ENCODE measurements around the gene ASAP2. TPM values are rescaled to one million over a fixed set of nuclear protein-coding genes. Genes with fewer than 3 reads are reported as not detected.

ASAP2 gene
- polyA plus RNA-seq, 1 donor from 2014 or later: 41.0 TPM

DNA sequence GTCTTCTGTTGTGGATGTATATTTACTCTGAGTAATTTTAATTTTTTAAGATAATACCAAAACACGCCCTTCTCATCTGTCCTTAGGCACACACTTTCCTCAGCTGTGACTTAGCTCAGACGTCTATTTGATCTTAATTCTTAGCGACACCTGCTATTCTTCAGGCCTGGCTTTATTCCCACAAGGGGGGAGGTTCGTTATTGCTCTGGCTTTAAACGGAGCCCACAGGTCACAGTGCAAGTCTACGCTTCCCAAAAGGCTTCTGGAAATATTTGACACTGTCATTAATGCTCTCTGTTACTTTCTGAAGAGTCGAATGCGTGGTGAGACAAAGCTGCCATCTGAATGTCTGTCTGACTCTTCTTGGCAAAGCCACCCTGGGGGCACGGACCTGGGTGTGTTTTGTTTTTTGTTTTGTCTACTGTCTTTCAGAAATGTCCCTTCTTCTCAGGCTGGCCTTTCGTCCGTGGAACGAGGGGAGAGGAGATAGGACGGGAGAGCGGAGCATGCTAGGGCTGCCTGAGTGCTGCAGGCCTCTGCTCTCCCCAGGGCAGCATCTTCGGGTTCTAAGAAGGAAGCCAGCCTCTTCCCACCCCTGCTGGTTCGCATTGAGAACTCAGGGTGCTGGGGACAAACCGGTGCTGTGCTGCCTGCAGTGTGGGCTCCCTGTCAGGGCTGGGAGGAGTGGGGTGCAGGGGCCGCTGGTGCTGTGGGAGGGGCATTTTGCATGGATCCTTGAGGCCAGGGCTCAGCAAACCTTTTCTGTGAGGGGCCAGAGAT is 61.9 kb downstream of the ASAP2 start:
- no peak overlapping the region for H3K4me2 ChIP-seq (ENCODE audit: low read length)
- no peak overlapping the region for H3K27ac ChIP-seq (ENCODE audit: low read length)
- TF ChIP-seq, protein P1, sequence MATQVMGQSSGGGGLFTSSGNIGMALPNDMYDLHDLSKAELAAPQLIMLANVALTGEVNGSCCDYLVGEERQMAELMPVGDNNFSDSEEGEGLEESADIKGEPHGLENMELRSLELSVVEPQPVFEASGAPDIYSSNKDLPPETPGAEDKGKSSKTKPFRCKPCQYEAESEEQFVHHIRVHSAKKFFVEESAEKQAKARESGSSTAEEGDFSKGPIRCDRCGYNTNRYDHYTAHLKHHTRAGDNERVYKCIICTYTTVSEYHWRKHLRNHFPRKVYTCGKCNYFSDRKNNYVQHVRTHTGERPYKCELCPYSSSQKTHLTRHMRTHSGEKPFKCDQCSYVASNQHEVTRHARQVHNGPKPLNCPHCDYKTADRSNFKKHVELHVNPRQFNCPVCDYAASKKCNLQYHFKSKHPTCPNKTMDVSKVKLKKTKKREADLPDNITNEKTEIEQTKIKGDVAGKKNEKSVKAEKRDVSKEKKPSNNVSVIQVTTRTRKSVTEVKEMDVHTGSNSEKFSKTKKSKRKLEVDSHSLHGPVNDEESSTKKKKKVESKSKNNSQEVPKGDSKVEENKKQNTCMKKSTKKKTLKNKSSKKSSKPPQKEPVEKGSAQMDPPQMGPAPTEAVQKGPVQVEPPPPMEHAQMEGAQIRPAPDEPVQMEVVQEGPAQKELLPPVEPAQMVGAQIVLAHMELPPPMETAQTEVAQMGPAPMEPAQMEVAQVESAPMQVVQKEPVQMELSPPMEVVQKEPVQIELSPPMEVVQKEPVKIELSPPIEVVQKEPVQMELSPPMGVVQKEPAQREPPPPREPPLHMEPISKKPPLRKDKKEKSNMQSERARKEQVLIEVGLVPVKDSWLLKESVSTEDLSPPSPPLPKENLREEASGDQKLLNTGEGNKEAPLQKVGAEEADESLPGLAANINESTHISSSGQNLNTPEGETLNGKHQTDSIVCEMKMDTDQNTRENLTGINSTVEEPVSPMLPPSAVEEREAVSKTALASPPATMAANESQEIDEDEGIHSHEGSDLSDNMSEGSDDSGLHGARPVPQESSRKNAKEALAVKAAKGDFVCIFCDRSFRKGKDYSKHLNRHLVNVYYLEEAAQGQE (IDR thresholded peaks at IDR 0.05; ENCODE audit: borderline replicate concordance): no peak
- TF ChIP-seq EZH2 (IDR thresholded peaks at IDR 0.05; ENCODE audit: borderline replicate concordance, insufficient read depth, low read length, poor library complexity, severe bottlenecking) (no peak), EP300 (conservative IDR thresholded peaks at IDR 0.05; ENCODE audit: poor library complexity, severe bottlenecking) (no peak), POLR2AphosphoS5 (IDR thresholded peaks at IDR 0.05) (no peak), SMC3 (conservative IDR thresholded peaks at IDR 0.05; ENCODE audit: poor library complexity) (no peak), TAF1 (IDR thresholded peaks at IDR 0.05; ENCODE audit: low read depth) (no peak), MXI1 (conservative IDR thresholded peaks at IDR 0.05; ENCODE audit: poor library complexity, severe bottlenecking) (no peak), RAD21 (conservative IDR thresholded peaks at IDR 0.05) (no peak)
- TF ChIP-seq, protein P2, sequence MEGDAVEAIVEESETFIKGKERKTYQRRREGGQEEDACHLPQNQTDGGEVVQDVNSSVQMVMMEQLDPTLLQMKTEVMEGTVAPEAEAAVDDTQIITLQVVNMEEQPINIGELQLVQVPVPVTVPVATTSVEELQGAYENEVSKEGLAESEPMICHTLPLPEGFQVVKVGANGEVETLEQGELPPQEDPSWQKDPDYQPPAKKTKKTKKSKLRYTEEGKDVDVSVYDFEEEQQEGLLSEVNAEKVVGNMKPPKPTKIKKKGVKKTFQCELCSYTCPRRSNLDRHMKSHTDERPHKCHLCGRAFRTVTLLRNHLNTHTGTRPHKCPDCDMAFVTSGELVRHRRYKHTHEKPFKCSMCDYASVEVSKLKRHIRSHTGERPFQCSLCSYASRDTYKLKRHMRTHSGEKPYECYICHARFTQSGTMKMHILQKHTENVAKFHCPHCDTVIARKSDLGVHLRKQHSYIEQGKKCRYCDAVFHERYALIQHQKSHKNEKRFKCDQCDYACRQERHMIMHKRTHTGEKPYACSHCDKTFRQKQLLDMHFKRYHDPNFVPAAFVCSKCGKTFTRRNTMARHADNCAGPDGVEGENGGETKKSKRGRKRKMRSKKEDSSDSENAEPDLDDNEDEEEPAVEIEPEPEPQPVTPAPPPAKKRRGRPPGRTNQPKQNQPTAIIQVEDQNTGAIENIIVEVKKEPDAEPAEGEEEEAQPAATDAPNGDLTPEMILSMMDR (IDR thresholded peaks at IDR 0.05; ENCODE audit: poor library complexity, severe bottlenecking): no peak

DNA sequence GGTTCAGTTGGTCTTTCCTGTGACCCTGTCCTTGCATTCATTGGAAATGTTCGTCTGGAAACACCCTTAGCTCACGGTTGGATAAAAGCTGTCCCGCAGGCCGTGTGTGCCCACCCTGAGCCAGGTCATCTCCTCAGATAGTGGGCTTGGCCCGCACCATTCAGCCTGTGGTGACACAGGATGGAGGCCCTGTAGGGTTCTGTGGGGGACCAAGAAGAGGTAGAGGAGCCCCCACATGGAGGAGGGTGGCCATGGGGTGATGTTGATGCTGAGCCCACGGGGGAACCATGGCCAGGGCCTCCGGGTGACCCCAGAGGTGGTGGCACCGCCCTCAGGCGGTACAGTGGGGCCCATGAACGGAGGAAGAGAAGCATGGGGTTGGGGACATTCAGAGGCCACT is 62.7 kb downstream of the ASAP2 start:
- Histone ChIP-seq H3K4me2 (ENCODE audit: low read length) (no peak overlapping the region), H3K27me3 (ENCODE audit: insufficient read depth, low read depth, low read length) (no peaks in the 10 kb centered on the region), H3F3A (ENCODE audit: insufficient read depth, low read length, poor library complexity, severe bottlenecking) (no peaks in the 10 kb centered on the region), H3K36me3 (ENCODE audit: insufficient read depth, low read length) (no peaks in the 10 kb centered on the region), H3K9me3 (ENCODE audit: low read length) (no peaks in the 10 kb centered on the region), H3K4me3 (ENCODE audit: low read length) (no peak overlapping the region), H3K9ac (ENCODE audit: low read length) (no peak overlapping the region), H3K27ac (ENCODE audit: low read length) (no peak overlapping the region), H4K20me1 (ENCODE audit: insufficient read depth) (no peaks in the 10 kb centered on the region), H2AFZ (ENCODE audit: low read depth, low read length) (no peak overlapping the region), H3K9me2 (ENCODE audit: insufficient read depth, low read length) (no peaks in the 10 kb centered on the region), H3K79me2 (replicated peaks; ENCODE audit: insufficient read depth, low read length) (peaks cover 37% of the 10 kb centered on the region)
- no peak for TF ChIP-seq SMC3 (conservative IDR thresholded peaks at IDR 0.05; ENCODE audit: poor library complexity)
- TF ChIP-seq, protein P2 (IDR thresholded peaks at IDR 0.05; ENCODE audit: poor library complexity, severe bottlenecking): no peak
- TF ChIP-seq MXI1 (conservative IDR thresholded peaks at IDR 0.05; ENCODE audit: poor library complexity, severe bottlenecking): no peak
- no peak for TF ChIP-seq RAD21 (conservative IDR thresholded peaks at IDR 0.05)
- TF ChIP-seq EZH2 (IDR thresholded peaks at IDR 0.05; ENCODE audit: borderline replicate concordance, insufficient read depth, low read length, poor library complexity, severe bottlenecking): no peak
- TF ChIP-seq, protein P1 (IDR thresholded peaks at IDR 0.05; ENCODE audit: borderline replicate concordance): no peak

More for the DNA sequence above, 61.9 kb downstream of the ASAP2 start:
- Histone ChIP-seq H3K27me3 (ENCODE audit: insufficient read depth, low read depth, low read length) (no peaks in the 10 kb centered on the region), H3K9ac (ENCODE audit: low read length) (no peak overlapping the region), H3K9me3 (ENCODE audit: low read length) (no peaks in the 10 kb centered on the region), H3K36me3 (ENCODE audit: insufficient read depth, low read length) (no peaks in the 10 kb centered on the region), H3F3A (ENCODE audit: insufficient read depth, low read length, poor library complexity, severe bottlenecking) (no peaks in the 10 kb centered on the region), H3K4me3 (ENCODE audit: low read length) (no peak overlapping the region), H3K79me2 (replicated peaks; ENCODE audit: insufficient read depth, low read length) (peaks cover 36% of the 10 kb centered on the region), H4K20me1 (ENCODE audit: insufficient read depth) (no peaks in the 10 kb centered on the region), H3K9me2 (ENCODE audit: insufficient read depth, low read length) (no peaks in the 10 kb centered on the region), H2AFZ (ENCODE audit: low read depth, low read length) (no peak overlapping the region)
